HEK293T (cell line): Measurements from ENCODE around the gene CHRNG.

Experiments
- CTCF ChIA-PET: fragments of 350-600 bp; formaldehyde crosslinking; extraction: SDS; loops from one replicate; lab custom pipeline; 2021; ENCODE audit warnings: antibody characterized with exemption, inconsistent platforms; lab: Yijun Ruan, JAX
- POLR2A ChIA-PET: fragments of 350-600 bp; formaldehyde crosslinking; extraction: SDS; loops from one replicate; lab custom pipeline; 2020; ENCODE audit warnings: antibody characterized with exemption, inconsistent platforms; lab: Yijun Ruan, JAX
- DNase-seq: peaks from one replicate; pipeline ENCODE4 v3.0.0; 2012; ENCODE audit warnings: mixed read lengths; ENCODE audit errors: extremely low spot score
- ARNT ChIP-seq: fragments of 450-650 bp; IDR thresholded peaks from 2 replicates; pipeline ENCODE4 v1.6.1; 2017; ENCODE audit warnings: mild to moderate bottlenecking
- BHLHE40 ChIP-seq: fragments of 450-650 bp; IDR thresholded peaks from 2 replicates; pipeline ENCODE4 v1.6.1; 2016; ENCODE audit warnings: mild to moderate bottlenecking, moderate library complexity, borderline replicate concordance
- CTBP1 ChIP-seq: fragments of 450-650 bp; IDR thresholded peaks from 2 replicates; pipeline ENCODE4 v1.6.1; 2016; ENCODE audit warnings: borderline replicate concordance
- ELF4 ChIP-seq: fragments of 450-650 bp; IDR thresholded peaks from 2 replicates; pipeline ENCODE4 v1.6.1; 2017; ENCODE audit warnings: antibody characterized with exemption
- FOXA1 ChIP-seq: fragments of 450-650 bp; IDR thresholded peaks from 2 replicates; pipeline ENCODE4 v1.6.1; 2016; ENCODE audit warnings: mild to moderate bottlenecking
- FOXK2 ChIP-seq: fragments of 450-650 bp; IDR thresholded peaks from 2 replicates; pipeline ENCODE4 v1.6.1; 2016; ENCODE audit warnings: mild to moderate bottlenecking
- FOXM1 ChIP-seq: fragments of 450-650 bp; IDR thresholded peaks from 2 replicates; pipeline ENCODE4 v1.6.1; 2017; ENCODE audit warnings: mild to moderate bottlenecking, borderline replicate concordance
- HDGF ChIP-seq: fragments of 450-650 bp; IDR thresholded peaks from 2 replicates; pipeline ENCODE4 v1.6.1; 2017; ENCODE audit warnings: antibody characterized with exemption, borderline replicate concordance
- L3MBTL2 ChIP-seq: fragments of 450-650 bp; conservative IDR thresholded peaks from 2 replicates; pipeline ENCODE4 v1.6.1; 2016; ENCODE audit warnings: mild to moderate bottlenecking
- LEF1 ChIP-seq: fragments of 450-650 bp; IDR thresholded peaks from 2 replicates; pipeline ENCODE4 v1.6.1; 2017; ENCODE audit warnings: mild to moderate bottlenecking, borderline replicate concordance
- NFRKB ChIP-seq: fragments of 450-650 bp; IDR thresholded peaks from 2 replicates; pipeline ENCODE4 v1.6.1; 2016; ENCODE audit warnings: mild to moderate bottlenecking, moderate library complexity
- PKNOX1 ChIP-seq: fragments of 450-650 bp; IDR thresholded peaks from 2 replicates; pipeline ENCODE4 v1.6.1; 2016
- SP1 ChIP-seq: fragments of 450-650 bp; IDR thresholded peaks from 2 replicates; pipeline ENCODE4 v1.6.1; 2017
- SUZ12 ChIP-seq: fragments of 450-650 bp; IDR thresholded peaks from 2 replicates; pipeline ENCODE4 v1.6.1; 2016; ENCODE audit warnings: mild to moderate bottlenecking
- TARDBP ChIP-seq: fragments of 450-650 bp; IDR thresholded peaks from 2 replicates; pipeline ENCODE4 v1.6.1; 2016
- ZNF384 ChIP-seq: fragments of 450-650 bp; IDR thresholded peaks from 2 replicates; pipeline ENCODE4 v1.6.1; 2016

Gene CHRNG

DNA sequence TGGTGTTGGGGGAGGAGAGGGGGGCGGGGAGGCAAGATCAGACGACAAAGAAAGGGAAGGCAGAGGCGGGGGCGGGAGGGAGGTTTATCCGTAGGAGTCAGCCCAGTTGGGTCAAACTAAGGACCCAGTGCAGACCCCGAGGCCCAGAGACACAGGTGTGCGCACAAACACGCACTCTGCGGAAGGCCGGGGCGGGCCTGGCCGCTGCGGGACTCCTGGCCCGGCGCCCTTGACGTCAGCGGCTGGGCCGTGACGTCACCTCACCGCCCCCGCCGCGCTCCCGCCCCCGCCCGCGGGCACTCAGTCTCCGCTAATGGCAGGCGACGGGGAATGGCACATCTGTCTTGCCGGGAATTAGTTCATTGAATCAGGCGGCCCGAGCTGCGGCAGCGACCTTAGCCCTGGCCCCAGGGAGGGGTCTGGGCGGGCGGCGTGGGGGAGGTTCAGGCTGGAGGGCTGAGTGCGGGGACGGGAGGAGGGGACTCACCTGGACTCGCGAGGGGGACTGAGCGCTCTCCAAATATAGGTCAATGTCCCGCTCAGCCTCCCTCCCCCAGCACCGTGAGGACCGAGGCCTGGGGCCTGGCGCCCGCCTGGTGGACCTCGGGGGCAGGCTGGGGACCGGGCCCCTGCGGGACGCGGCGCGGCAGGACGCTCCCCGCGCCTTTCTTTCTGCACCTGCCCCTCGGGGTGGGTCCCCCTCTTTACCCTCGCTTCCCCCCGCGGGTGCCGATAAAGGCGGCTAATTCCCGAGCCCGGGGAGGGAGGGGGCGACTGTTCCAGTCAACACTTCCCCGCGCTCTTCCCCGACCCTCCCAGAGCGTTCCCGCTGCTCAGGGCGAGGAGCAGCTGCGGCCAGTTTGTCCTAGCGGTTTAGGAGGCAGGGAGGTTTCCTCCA, 36.3 kb upstream of the CHRNG start:
- CTCF ChIA-PET: no interaction called here
- no peak for TF ChIP-seq BHLHE40
- no peak for TF ChIP-seq NFRKB
- TF ChIP-seq HDGF: no peak
- TF ChIP-seq ZNF384: no peak
- TF ChIP-seq SUZ12: no peak
- no peak for TF ChIP-seq ELF4
- no peak for TF ChIP-seq L3MBTL2
- TF ChIP-seq ARNT: no peak
- no peak for TF ChIP-seq TARDBP
- TF ChIP-seq FOXK2: no peak
- no peak for TF ChIP-seq LEF1
- no peak for TF ChIP-seq CTBP1
- TF ChIP-seq FOXM1: no peak
- no peak for TF ChIP-seq FOXA1
- no peak for DNase-seq
- POLR2A ChIA-PET: no interaction called here

GRCh38 chr2:232503809-232504323, 35.6 kb upstream of the CHRNG start:
- CTCF ChIA-PET: no interaction called here
- TF ChIP-seq L3MBTL2 (no peak), ZNF384 (no peak), ARNT (no peak), LEF1 (no peak), HDGF (no peak), CTBP1 (no peak), SUZ12 (no peak), FOXA1 (no peak), PKNOX1 (no peak), NFRKB (no peak), FOXK2 (no peak), FOXM1 (no peak), BHLHE40 (no peak)
- DNase-seq: no peak
- POLR2A ChIA-PET: no interaction called here

DNA sequence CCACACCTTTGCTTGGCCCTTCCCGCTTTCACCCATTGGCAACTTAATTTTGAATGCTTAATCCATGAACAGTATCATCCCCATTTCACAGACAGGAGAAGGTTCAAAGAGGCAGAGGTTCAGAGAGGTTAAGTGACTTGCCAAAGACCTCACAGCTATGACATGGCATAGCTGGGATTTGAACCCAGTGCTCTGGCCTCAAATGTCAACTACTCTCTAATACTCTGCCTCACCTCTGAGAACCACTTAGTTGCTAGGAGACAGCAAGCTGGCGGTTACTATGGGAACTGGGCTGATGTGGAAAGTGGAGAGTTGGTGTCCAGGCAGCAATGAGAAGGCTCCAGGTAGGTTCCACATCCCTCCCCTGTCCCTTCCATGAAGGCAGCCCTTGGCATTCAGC, 35.1 kb upstream of the CHRNG start:
- DNase-seq: no peak
- ChIA-PET CTCF (no interaction called here), POLR2A (no interaction called here)
- TF ChIP-seq HDGF (no peak), BHLHE40 (no peak), SP1 (no peak), ELF4 (no peak), ZNF384 (no peak), FOXA1 (no peak), FOXK2 (no peak), PKNOX1 (no peak)

GRCh38 chr2:232505856-232506255, 33.6 kb upstream of the CHRNG start:
- ChIA-PET POLR2A (no interaction called here), CTCF (no interaction called here)
- no peak for DNase-seq
- TF ChIP-seq FOXA1 (no peak), ELF4 (no peak), SUZ12 (no peak), TARDBP (no peak), NFRKB (no peak)

- CTCF ChIA-PET: no interaction called here
- no peak for TF ChIP-seq L3MBTL2
- no peak for TF ChIP-seq ARNT
- no peak for TF ChIP-seq FOXA1
- TF ChIP-seq PKNOX1: no peak
- TF ChIP-seq CTBP1: no peak
- TF ChIP-seq FOXM1: no peak
- no peak for TF ChIP-seq SUZ12
- TF ChIP-seq SP1: no peak
- TF ChIP-seq BHLHE40: no peak
- no peak for TF ChIP-seq NFRKB
- no peak for TF ChIP-seq TARDBP
- TF ChIP-seq FOXK2: no peak
- no peak for TF ChIP-seq LEF1
- no peak for TF ChIP-seq ZNF384
- no peak for TF ChIP-seq HDGF
- TF ChIP-seq ELF4: no peak
Observed at GRCh38 chr2:232506709-232507108, 32.8 kb upstream of the CHRNG start.

GRCh38 chr2:232508251-232508650, 31.2 kb upstream of the CHRNG start:
- TF ChIP-seq CTBP1: no peak
- no peak for TF ChIP-seq LEF1
- TF ChIP-seq FOXK2: no peak
- TF ChIP-seq SP1: no peak
- TF ChIP-seq BHLHE40: no peak
- TF ChIP-seq ELF4: no peak
- TF ChIP-seq FOXA1: no peak
- no peak for TF ChIP-seq NFRKB
- TF ChIP-seq SUZ12: no peak
- TF ChIP-seq HDGF: no peak
- no peak for TF ChIP-seq L3MBTL2
- no peak for TF ChIP-seq PKNOX1
- no peak for TF ChIP-seq FOXM1
- TF ChIP-seq ZNF384: no peak
- DNase-seq: no peak
- ChIA-PET CTCF (no interaction called here), POLR2A (no interaction called here)

More at GRCh38 chr2:232506709-232507108, 32.8 kb upstream of the CHRNG start:
- no peak for DNase-seq
- POLR2A ChIA-PET: no interaction called here
